NOMO-1 treated with DMSO at 0.1 percent for 48 hours (cell line): ENCODE results near the gene CCDC87.

Experiments
- DNase-seq: peaks from one replicate; lab custom pipeline; 2025; ENCODE audit not compliant: unreplicated experiment; lab: John Stamatoyannopoulos, UW

CCDC87 gene

GRCh38 chr11:66581261-66581660, 11.6 kb downstream of the CCDC87 start:
- no peak for DNase-seq

GRCh38 chr11:66580803-66581202, 12.1 kb downstream of the CCDC87 start:
- DNase-seq = no peak

DNA sequence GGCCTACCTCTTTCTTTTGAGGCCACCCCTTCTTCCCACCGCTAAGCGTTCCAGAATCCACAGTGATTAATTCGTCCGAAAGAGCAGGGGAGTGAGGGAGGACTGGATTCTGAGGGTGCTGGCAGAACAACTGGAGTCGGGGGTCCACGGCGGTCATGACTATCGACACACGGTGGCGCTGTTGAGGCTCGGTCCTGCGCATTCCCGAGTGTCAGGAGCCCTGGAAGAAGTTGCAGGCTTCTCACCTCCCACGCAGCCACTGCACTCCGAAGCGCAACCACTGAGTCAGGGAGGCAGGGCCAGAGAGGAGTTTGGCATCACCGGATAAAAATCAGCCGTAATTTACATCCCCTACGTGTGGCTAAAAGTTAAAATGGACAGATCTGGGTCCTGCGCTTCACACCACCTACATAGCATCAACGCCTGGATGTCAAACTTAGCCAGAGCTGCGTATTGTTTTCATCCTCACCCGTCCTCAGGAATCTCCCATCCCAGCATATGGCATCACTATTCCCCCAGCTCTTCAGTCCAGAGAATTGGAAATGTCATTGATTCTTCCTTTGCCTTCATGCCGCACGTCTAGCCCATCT, 13.8 kb downstream of the CCDC87 start:
- DNase-seq = peak; percentile 21

- no peak for DNase-seq
Measured at GRCh38 chr11:66570850-66571180, 22.0 kb downstream of the CCDC87 start.

GRCh38 chr11:66570079-66570849, 22.6 kb downstream of the CCDC87 start:
- DNase-seq = no peak

GRCh38 chr11:66569076-66569475, 23.8 kb downstream of the CCDC87 start:
- DNase-seq = no peak

GRCh38 chr11:66568124-66568916, 24.5 kb downstream of the CCDC87 start, which contains the start of gene CTSF:
CTSF (minus strand) TSS chr11:66568606; CDS start chr11:66568486, 120 bp downstream.
- DNase-seq = peak; percentile 47

DNA sequence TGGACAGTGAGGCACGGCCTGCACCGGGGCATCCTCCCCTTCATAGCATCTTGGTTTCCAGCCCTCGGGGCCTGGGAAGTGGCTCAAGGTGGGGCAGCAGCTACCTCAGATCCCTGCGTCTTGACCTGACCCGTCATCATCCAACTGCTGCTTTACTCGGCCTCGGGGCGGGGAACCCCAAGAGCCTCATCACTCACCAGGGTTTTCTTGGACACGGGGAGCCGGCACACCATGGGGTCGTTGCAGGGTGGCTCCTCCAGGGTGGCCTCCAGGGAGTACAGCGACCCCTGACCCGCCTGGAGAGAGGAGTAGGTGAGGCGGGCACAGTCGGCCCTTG, 25.1 kb downstream of the CCDC87 start:
- no peak for DNase-seq

- no peak for DNase-seq
Measured at GRCh38 chr11:66566221-66566620, 26.6 kb downstream of the CCDC87 start.

DNA sequence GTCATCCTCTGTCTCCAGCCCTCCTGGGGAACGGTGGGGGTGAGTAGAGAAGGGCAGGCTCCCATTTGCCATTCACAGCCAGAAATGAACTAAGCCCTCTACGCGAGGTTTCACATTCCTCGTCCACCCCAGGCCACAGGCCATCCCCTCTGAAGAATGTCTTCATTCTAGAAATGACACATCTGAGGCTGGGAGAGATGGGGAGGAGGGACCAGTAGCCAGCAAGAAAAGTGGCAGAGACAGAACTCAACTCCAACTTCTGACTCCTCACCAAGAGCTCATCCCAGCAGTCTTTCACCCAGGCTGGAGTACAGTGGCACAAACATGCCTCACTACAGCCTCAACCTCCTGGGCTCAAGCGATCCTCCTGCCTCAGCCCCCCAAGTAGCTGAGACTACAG, 27.9 kb downstream of the CCDC87 start:
- DNase-seq = no peak

DNA sequence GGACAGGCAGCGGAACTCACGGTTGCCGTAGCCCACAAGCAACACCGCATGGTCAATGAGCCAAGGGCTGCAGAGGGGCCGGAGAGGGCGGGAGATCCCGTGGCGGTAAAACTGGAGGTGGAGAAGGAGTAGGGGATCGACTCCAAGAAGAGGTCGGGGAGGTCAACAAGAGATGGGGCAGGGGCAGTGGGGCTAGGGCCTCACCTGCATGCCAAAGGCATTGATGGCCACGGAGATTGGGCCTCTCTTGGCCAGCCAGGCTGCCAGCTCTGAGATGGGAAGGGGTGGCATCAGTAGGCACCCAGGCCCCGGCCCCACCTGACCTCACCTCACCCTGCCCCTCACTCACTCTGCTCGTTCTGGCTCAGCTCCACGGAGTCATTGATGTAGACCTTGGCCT, 28.3 kb downstream of the CCDC87 start:
- DNase-seq = no peak

GRCh38 chr11:66563832-66564231, 29.0 kb downstream of the CCDC87 start:
- no peak for DNase-seq

GRCh38 chr11:66562907-66563583, 29.8 kb downstream of the CCDC87 start:
- DNase-seq = no peak

DNA sequence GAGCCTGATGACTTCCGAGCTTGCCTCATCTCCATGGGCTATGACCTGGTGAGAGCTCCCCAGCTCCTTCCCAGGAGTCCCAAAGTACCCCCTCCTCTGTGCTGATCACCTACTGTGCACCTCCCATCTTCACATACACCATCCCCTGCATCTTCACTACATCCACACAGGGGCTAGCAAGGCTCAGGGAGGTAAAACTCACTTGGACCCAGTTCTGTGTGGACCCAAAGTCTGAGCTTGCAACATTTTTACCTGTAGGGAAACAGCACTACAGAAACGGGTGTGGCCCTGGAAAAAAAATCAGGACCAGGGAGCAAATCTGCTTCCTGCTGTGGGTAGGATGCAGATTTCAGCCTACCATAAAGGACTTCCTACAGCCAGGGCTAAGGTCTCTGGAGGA, 30.6 kb downstream of the CCDC87 start:
- DNase-seq = no peak

DNA sequence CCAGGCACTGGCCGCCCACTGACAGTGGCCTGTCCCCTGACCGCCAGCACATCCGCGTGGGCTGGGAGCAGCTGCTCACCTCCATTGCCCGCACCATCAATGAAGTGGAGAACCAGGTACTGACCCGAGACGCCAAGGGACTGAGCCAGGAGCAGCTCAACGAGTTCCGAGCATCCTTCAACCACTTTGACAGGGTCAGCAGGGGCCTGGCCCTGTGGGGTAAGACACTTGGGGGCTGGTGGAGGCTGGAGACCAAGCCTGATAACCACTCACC, 31.0 kb downstream of the CCDC87 start:
- DNase-seq = no peak

DNA sequence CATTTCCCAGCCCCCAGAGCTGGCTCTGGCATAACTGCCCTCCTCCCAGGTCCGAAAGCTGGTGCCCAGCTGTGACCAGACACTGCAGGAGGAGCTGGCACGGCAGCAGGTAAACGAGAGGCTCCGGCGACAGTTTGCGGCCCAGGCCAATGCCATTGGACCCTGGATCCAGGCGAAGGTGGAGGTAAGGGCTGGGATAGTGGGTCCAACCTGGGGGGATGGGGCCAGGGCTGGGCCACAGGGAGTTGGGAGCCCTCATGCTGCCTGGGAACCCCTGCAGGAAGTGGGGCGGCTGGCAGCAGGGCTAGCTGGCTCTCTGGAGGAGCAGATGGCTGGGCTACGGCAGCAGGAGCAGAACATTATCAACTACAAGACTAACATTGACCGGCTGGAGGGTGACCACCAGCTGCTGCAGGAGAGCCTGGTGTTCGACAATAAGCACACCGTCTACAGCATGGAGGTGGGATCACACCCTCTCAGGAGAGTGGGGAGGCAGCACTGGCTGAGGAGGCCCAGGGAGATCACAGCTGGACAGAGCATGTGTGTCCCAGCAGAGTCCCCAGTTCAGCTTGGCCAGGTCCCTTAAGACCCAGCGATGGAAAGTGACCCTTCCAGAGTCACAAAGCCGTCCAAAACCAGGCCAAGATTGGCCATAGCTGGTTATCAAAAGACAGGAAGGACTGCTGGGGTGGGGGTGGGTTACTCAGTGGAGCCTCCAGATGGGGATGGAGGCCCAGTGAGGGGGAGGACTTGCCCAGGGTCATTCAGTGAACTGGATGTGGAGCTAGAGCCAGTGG, 31.5 kb downstream of the CCDC87 start:
- no peak for DNase-seq

- DNase-seq = no peak
Measured at GRCh38 chr11:66559866-66560676, 32.8 kb downstream of the CCDC87 start.

GRCh38 chr11:66559142-66559865, 33.6 kb downstream of the CCDC87 start:
- DNase-seq = no peak

DNA sequence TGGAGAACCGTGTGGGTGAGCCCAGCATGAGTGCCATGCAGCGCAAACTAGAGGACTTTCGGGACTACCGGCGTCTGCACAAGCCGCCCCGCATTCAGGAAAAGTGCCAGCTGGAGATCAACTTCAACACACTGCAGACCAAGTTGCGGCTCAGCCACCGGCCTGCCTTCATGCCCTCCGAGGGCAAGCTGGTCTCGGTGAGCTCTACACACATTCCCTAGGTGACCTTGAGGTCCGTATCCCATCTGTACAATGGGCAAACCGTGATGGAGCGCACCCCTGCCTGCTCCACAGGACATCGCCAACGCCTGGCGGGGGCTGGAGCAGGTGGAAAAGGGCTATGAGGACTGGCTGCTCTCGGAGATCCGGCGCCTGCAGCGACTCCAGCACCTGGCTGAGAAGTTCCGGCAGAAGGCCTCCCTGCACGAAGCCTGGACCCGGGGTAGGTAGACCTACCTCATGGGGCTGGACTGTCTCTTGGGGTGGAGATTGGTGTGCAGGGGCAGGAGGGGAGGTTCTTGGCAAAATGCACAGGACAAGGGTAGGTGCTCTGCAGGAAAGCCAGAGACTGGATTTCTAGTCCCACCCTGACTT, 35.0 kb downstream of the CCDC87 start:
- DNase-seq = no peak
